IPS-18a (cell line): ENCODE results near the gene HTT.

Experiments
- H3K27ac ChIP-seq: one replicate; pipeline ENCODE4 v1.5.1; 2013; ENCODE audit warnings: low read length
- H3K27me3 ChIP-seq: one replicate; pipeline ENCODE4 v1.6.1; 2013; ENCODE audit warnings: mild to moderate bottlenecking, low read length; ENCODE audit not compliant: control insufficient read depth, insufficient read depth
- H3K36me3 ChIP-seq: one replicate; pipeline ENCODE4 v1.6.1; 2013; ENCODE audit warnings: low read depth, low read length; ENCODE audit not compliant: control insufficient read depth
- H3K4me1 ChIP-seq: one replicate; pipeline ENCODE4 v1.6.1; 2013; ENCODE audit warnings: low read depth, low read length; ENCODE audit not compliant: control insufficient read depth
- H3K4me3 ChIP-seq: one replicate; pipeline ENCODE4 v1.5.1; 2013; ENCODE audit warnings: low read length
- H3K9ac ChIP-seq: one replicate; pipeline ENCODE4 v1.6.1; 2013; ENCODE audit warnings: mild to moderate bottlenecking, low read length, moderate library complexity
- H3K9me3 ChIP-seq: one replicate; pipeline ENCODE4 v1.6.1; 2013; ENCODE audit warnings: low read depth, low read length; ENCODE audit not compliant: control insufficient read depth

Gene HTT

GRCh38 chr4:3037957-3038461 lies 36.5 kb upstream of the HTT start:
- Histone ChIP-seq H3K9me3 (no peaks in the 10 kb centered on the region), H3K9ac (no peak overlapping the region), H3K4me3 (no peak overlapping the region), H3K27ac (no peak overlapping the region), H3K27me3 (no peaks in the 10 kb centered on the region), H3K4me1 (no peaks in the 10 kb centered on the region), H3K36me3 (no peaks in the 10 kb centered on the region)

GRCh38 chr4:3039706-3040366 lies 34.6 kb upstream of the HTT start:
- no peaks in the 10 kb centered on the region for H3K27me3 ChIP-seq
- H3K27ac ChIP-seq = no peak overlapping the region
- H3K9me3 ChIP-seq = no peaks in the 10 kb centered on the region
- no peaks in the 10 kb centered on the region for H3K36me3 ChIP-seq
- H3K4me1 ChIP-seq = no peaks in the 10 kb centered on the region
- H3K4me3 ChIP-seq = no peak overlapping the region
- no peak overlapping the region for H3K9ac ChIP-seq

- H3K27ac ChIP-seq = no peak overlapping the region
- H3K4me1 ChIP-seq = no peaks in the 10 kb centered on the region
- H3K9me3 ChIP-seq = no peaks in the 10 kb centered on the region
- H3K4me3 ChIP-seq = no peak overlapping the region
- no peaks in the 10 kb centered on the region for H3K27me3 ChIP-seq
- no peak overlapping the region for H3K9ac ChIP-seq
- H3K36me3 ChIP-seq = no peaks in the 10 kb centered on the region
Observed at GRCh38 chr4:3040452-3041191, 33.9 kb upstream of the HTT start.

DNA sequence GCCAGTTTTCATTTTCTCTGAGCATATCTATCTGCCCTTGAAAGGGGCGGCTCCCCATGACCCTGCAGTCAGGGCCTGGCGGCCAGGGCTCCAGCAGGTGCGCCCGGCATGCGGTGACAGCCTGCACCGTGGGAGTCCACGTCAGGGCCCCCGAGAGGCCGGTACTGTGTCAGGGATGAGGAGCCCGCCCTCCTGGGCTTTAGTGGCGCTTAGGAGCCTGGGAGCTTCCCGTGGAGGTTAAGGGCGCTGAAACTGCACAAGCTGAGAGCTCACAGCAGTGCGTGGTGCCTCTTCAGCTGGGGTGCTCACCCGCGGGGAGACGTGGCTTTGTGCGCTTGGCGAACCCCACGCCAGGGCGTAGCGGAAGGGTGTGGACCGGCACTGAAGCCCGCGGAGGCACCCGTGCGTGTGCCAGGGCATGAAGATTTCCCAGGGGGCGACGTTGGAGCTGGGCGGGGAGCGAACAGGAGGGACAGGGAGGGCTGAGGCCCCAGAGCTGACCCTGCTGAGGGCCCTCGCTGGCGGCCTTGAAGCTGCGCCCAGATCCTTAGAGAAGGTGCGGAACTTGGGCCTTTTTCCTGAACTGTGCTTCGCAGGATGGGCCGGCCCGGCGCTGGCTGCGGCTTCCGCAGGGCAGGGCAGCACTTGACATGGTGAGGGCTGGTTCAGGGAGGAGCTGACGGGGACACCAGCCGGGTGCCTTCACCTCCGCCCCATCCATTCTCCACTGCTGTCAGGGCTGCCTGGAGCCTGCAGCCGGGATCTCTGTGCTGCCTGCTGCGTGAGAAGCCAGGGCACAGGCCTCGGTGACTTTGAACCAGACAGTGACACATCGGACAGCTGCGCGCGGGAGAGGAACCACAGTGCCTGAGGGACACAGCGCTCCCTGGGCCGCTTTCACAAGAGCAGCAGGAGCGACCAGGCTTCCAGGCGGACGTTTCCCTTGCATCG lies 33.0 kb upstream of the HTT start:
- Histone ChIP-seq H3K4me3 (no peak overlapping the region), H3K36me3 (no peaks in the 10 kb centered on the region), H3K9me3 (no peaks in the 10 kb centered on the region), H3K27me3 (no peaks in the 10 kb centered on the region), H3K27ac (no peak overlapping the region), H3K9ac (no peak overlapping the region), H3K4me1 (no peaks in the 10 kb centered on the region)

- Histone ChIP-seq H3K27ac (no peak overlapping the region), H3K4me3 (no peak overlapping the region), H3K36me3 (no peaks in the 10 kb centered on the region), H3K9me3 (no peaks in the 10 kb centered on the region), H3K4me1 (no peaks in the 10 kb centered on the region), H3K27me3 (no peaks in the 10 kb centered on the region), H3K9ac (no peak overlapping the region)
Observed at GRCh38 chr4:3042226-3042625, 32.3 kb upstream of the HTT start.

GRCh38 chr4:3043282-3044020 lies 31.0 kb upstream of the HTT start:
- no peak overlapping the region for H3K27ac ChIP-seq
- H3K4me3 ChIP-seq = no peak overlapping the region
- no peaks in the 10 kb centered on the region for H3K36me3 ChIP-seq
- no peaks in the 10 kb centered on the region for H3K4me1 ChIP-seq
- no peaks in the 10 kb centered on the region for H3K9me3 ChIP-seq
- no peak overlapping the region for H3K9ac ChIP-seq
- H3K27me3 ChIP-seq = no peaks in the 10 kb centered on the region

DNA sequence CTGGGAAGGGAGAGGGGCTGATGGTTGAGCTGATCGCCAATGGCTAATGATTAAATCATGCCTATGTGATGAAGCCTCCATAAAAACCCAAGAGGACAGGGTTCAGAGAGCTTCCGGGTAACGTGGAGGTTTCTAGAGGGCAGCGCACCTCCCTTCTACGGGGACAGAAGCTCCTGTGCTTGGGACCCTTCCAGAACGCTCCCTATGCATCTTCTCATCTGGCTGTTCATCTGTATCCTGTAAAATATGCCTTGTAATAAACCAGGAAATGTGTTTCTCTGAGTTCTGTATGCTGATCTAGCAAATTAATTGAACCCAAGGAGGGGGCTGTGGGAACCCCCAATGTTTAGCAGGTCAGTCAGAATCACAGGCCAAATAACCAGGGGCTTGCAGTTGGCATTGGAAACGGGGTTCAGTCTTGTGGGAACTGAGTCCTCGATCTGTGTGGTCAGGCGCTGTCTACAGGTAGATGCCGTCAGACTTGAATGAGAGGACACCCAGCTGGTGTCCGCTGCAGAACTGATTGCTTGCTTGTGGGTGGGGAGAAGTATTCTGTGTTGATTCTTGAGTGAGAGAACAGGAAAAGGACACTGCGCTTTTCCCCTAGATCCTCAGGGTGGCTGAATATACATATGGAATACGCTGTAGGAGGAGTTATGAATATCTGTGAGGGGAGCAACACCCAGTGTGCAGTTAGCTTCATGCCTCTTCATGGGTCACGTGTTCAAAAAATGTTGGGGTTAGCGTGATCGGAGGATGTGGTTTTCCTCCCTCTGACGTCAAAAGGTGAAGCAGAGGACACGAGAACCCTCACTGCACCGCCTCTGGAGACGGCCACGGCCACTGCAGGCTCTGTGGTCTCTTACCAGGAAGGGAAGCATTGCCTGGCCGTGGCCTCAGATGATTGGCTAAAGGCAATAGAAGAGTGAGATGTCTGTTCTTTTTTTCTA lies 29.3 kb upstream of the HTT start:
- Histone ChIP-seq H3K27ac (no peak overlapping the region), H3K9ac (no peak overlapping the region), H3K4me3 (no peak overlapping the region), H3K27me3 (no peaks in the 10 kb centered on the region), H3K4me1 (no peaks in the 10 kb centered on the region), H3K36me3 (no peaks in the 10 kb centered on the region), H3K9me3 (no peaks in the 10 kb centered on the region)

DNA sequence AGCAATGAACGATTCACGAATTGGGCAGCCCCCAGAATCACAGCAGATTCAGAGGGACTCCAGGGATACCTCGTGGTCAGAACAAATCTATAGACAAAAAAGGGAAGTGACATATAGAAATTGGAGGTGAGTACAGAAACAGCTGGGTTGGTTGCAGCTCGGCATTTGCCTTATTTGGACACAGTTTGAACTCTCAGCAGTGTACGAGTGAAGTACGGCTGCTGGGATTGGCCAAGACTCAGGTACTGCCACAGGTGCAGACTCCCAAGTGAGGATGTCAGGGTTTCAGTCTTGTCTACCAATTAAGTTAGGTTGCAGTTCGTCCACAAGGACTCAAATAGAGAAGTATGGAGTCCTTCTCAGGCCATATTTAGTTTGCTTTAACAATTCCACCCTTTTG lies 28.3 kb upstream of the HTT start:
- H3K36me3 ChIP-seq = no peaks in the 10 kb centered on the region
- no peak overlapping the region for H3K9ac ChIP-seq
- H3K27ac ChIP-seq = no peak overlapping the region
- no peaks in the 10 kb centered on the region for H3K27me3 ChIP-seq
- no peaks in the 10 kb centered on the region for H3K9me3 ChIP-seq
- H3K4me3 ChIP-seq = no peak overlapping the region
- no peaks in the 10 kb centered on the region for H3K4me1 ChIP-seq

- H3K9ac ChIP-seq = no peak overlapping the region
- no peaks in the 10 kb centered on the region for H3K36me3 ChIP-seq
- H3K9me3 ChIP-seq = no peaks in the 10 kb centered on the region
- H3K27ac ChIP-seq = no peak overlapping the region
- no peaks in the 10 kb centered on the region for H3K27me3 ChIP-seq
- H3K4me3 ChIP-seq = no peak overlapping the region
- no peaks in the 10 kb centered on the region for H3K4me1 ChIP-seq
Observed at GRCh38 chr4:3046623-3047022, 27.9 kb upstream of the HTT start.

- Histone ChIP-seq H3K9ac (no peak overlapping the region), H3K27ac (no peak overlapping the region), H3K4me3 (no peak overlapping the region), H3K9me3 (no peaks in the 10 kb centered on the region), H3K4me1 (no peaks in the 10 kb centered on the region), H3K27me3 (no peaks in the 10 kb centered on the region), H3K36me3 (no peaks in the 10 kb centered on the region)
Observed at GRCh38 chr4:3047464-3048286, 26.8 kb upstream of the HTT start.
